HL-60 (cell line): ENCODE data around the gene BICD2.

Source experiments
- DNase-seq, 2 experiments: peaks; one replicate each; pipeline ENCODE4 v3.0.0-alpha.2; 2010 to 2020; ENCODE audit warnings: low read depth in 1 of 2, low spot score in 1 of 2
- H3K27ac ChIP-seq: fragments of 250-450 bp; sonication (Bioruptor Pico); replicated peaks from 2 replicates; pipeline ENCODE4 v1.5.1; 2020; ENCODE audit warnings: mild to moderate bottlenecking, moderate library complexity
- H3K27me3 ChIP-seq: fragments of 250-450 bp; sonication (Bioruptor Pico); 2 replicates; pipeline ENCODE4 v1.5.1; 2021; ENCODE audit warnings: mild to moderate bottlenecking, moderate library complexity; ENCODE audit not compliant: insufficient read depth, poor library complexity, severe bottlenecking
- H3K4me3 ChIP-seq: replicated peaks from 2 replicates; pipeline ENCODE4 v1.5.1; 2011; ENCODE audit warnings: mild to moderate bottlenecking, control low read depth, low read length; ENCODE audit not compliant: insufficient read depth
- GABPA ChIP-seq: IDR thresholded peaks from 2 replicates; pipeline ENCODE4 v1.6.1; 2012; ENCODE audit warnings: low read depth
- POLR2AphosphoS5 ChIP-seq: IDR thresholded peaks from 2 replicates; pipeline ENCODE4 v1.6.1; 2012; ENCODE audit warnings: low read depth
- SPI1 ChIP-seq: IDR thresholded peaks from 2 replicates; pipeline ENCODE4 v1.6.1; 2012; ENCODE audit warnings: low read depth, mild to moderate bottlenecking, borderline replicate concordance
- TF ChIP-seq, protein P1 (sequence below): IDR thresholded peaks from one replicate; pipeline ENCODE4 v1.5.1; 2011; ENCODE audit warnings: low read length, control low read depth, inconsistent platforms; ENCODE audit not compliant: insufficient read depth
- TF ChIP-seq, protein P2 (sequence below): IDR thresholded peaks from 2 replicates; pipeline ENCODE4 v1.6.1; 2012; ENCODE audit warnings: low read depth; ENCODE audit not compliant: insufficient replicate concordance

Gene BICD2

DNA sequence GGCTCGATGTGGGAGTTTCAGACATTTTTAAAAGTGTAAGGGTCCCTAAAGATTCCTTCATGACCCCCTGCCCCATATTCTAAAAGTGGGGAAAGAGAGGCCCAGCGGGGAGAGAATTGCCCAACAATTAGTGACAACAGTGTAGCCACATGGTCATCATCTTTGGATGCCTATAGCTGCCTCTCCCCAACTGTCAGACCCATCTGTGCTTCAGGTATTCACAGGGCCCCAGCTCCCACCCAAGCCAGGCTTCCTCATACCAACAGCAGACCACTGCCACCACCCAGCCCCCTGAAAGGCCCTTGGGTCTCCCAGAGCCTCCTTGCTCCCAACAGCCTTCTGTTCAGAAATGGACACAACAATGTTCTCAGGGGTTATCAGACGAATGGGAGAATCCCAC is 4.1 kb downstream of the BICD2 start:
- TF ChIP-seq SPI1 (no peak), GABPA (no peak)
- TF ChIP-seq, protein P1, sequence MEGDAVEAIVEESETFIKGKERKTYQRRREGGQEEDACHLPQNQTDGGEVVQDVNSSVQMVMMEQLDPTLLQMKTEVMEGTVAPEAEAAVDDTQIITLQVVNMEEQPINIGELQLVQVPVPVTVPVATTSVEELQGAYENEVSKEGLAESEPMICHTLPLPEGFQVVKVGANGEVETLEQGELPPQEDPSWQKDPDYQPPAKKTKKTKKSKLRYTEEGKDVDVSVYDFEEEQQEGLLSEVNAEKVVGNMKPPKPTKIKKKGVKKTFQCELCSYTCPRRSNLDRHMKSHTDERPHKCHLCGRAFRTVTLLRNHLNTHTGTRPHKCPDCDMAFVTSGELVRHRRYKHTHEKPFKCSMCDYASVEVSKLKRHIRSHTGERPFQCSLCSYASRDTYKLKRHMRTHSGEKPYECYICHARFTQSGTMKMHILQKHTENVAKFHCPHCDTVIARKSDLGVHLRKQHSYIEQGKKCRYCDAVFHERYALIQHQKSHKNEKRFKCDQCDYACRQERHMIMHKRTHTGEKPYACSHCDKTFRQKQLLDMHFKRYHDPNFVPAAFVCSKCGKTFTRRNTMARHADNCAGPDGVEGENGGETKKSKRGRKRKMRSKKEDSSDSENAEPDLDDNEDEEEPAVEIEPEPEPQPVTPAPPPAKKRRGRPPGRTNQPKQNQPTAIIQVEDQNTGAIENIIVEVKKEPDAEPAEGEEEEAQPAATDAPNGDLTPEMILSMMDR, result no peak
- Histone ChIP-seq H3K27ac (no peak overlapping the region), H3K27me3 (no peaks in the 10 kb centered on the region), H3K4me3 (no peak overlapping the region)
- DNase-seq, result no peak

DNA sequence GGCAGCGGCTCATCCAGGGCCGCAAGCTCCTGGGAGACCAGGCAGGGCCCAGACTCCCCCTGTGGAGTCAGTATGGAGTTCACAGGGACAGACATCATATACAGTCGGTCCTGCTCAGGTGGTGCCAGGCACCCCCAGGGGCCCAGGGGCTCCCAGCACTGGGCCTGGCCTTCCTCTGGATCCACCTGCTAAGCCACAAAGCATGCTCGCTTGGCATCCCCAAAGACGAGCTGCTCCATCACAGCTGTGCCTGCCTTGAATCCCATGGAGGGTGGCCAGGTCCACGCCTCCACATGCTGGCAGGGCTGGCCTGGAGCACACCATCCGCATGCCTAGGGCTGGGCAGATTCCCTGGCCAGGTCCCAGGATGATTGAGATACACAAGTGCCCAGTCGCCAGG is 4.6 kb downstream of the BICD2 start:
- H3K27me3 ChIP-seq, result no peaks in the 10 kb centered on the region
- TF ChIP-seq, protein P1, result no peak
- TF ChIP-seq SPI1 (no peak), POLR2AphosphoS5 (no peak)
- TF ChIP-seq, protein P2, sequence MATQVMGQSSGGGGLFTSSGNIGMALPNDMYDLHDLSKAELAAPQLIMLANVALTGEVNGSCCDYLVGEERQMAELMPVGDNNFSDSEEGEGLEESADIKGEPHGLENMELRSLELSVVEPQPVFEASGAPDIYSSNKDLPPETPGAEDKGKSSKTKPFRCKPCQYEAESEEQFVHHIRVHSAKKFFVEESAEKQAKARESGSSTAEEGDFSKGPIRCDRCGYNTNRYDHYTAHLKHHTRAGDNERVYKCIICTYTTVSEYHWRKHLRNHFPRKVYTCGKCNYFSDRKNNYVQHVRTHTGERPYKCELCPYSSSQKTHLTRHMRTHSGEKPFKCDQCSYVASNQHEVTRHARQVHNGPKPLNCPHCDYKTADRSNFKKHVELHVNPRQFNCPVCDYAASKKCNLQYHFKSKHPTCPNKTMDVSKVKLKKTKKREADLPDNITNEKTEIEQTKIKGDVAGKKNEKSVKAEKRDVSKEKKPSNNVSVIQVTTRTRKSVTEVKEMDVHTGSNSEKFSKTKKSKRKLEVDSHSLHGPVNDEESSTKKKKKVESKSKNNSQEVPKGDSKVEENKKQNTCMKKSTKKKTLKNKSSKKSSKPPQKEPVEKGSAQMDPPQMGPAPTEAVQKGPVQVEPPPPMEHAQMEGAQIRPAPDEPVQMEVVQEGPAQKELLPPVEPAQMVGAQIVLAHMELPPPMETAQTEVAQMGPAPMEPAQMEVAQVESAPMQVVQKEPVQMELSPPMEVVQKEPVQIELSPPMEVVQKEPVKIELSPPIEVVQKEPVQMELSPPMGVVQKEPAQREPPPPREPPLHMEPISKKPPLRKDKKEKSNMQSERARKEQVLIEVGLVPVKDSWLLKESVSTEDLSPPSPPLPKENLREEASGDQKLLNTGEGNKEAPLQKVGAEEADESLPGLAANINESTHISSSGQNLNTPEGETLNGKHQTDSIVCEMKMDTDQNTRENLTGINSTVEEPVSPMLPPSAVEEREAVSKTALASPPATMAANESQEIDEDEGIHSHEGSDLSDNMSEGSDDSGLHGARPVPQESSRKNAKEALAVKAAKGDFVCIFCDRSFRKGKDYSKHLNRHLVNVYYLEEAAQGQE, result no peak
- DNase-seq, result no peak
- no peak overlapping the region for H3K4me3 ChIP-seq
- no peak overlapping the region for H3K27ac ChIP-seq

DNA sequence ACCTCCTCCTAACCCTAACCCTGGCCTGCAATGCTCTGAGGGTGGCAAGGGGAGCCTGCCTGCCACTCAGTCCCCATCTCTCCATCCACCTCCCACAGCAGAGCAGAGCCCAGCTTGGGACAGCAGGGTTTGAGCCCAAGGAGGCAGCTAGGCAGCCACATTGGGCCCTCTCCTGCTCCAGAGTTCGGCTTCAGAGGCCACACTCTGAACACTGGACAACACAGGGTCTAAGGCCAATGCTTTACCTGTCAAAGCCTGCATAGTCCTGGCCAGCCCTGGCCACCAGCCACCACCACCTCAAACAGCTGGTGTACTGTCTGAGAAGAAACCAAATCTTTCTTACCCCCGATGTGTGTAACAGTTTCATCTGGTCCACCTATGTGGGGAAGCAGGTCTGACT is 5.2 kb downstream of the BICD2 start:
- Histone ChIP-seq H3K4me3 (no peak overlapping the region), H3K27me3 (no peaks in the 10 kb centered on the region), H3K27ac (no peak overlapping the region)
- no peak for DNase-seq
- TF ChIP-seq GABPA, result no peak
- TF ChIP-seq POLR2AphosphoS5, result no peak
- TF ChIP-seq, protein P1, result no peak
- TF ChIP-seq, protein P2, result no peak
- no peak for TF ChIP-seq SPI1

DNA sequence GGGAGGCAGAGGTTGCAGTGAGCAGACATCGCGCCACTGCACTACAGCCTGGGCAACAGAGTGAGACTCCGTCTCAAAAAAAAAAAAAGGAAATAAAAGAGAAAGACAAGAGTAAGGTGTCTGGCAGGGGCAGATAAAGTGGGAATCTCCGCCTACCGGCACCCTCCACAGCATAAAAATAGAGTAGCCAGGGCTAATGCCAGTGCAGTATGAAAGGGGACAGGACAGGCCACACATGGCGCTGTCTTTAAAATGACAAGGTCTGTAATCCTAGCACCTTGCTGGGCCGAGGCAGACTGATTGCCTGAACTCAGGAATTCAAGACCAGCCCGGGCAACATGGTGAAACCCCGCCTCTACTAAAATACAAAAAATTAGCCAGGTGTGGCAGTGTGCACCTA is 7.8 kb downstream of the BICD2 start:
- no peak overlapping the region for H3K27ac ChIP-seq
- TF ChIP-seq GABPA (no peak), SPI1 (no peak)
- TF ChIP-seq, protein P1, result no peak
- no peaks in the 10 kb centered on the region for H3K27me3 ChIP-seq
- no peak overlapping the region for H3K4me3 ChIP-seq
- no peak for DNase-seq
